ENCODE data around the gene FAM13C. TPM values are rescaled to one million over a fixed set of nuclear protein-coding genes. Genes with fewer than 3 reads are reported as not detected.

Gene FAM13C
- polyA plus RNA-seq, 3 donors from 2014 or later = not detected

DNA sequence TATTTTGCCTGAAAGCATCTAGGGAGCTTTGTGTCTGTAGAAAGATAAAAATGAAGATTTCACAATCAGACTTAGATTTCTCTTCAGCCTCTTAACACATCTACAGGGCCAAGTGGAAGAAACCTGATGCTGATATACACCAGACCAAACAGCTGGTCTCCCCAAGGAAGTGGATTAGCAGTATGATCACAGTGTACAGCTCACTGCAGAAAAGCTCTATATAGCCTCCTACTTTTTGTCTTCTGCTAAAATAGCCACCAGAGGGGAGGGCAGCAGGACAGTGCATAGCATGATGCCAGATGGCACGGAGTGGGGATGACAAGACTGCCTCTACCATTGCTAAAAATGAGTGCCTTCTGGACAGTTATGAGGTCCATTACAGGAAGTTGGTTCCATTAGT lies 16.0 kb downstream of the FAM13C start:
- Mint-ChIP-seq H3K9me3 (peaks cover 2 to 13% (median 6%) of the 10 kb centered on the region in 6 donors), H3K27me3 (ENCODE audit: low read depth in 3 of 3) (peaks cover 0 to 4% (median 0%) of the 10 kb centered on the region in 3 donors), H3K4me1 (no peaks in the 10 kb centered on the region), H3K36me3 (no peaks in the 10 kb centered on the region), H3K4me3 (no peak overlapping the region), H3K27ac (no peak overlapping the region)
- no peak for DNase-seq

- no peak for DNase-seq
- Mint-ChIP-seq H3K27me3 (ENCODE audit: low read depth in 3 of 3) (peaks cover 0 to 2% (median 1%) of the 10 kb centered on the region in 3 donors), H3K4me3 (no peak overlapping the region), H3K4me1 (no peaks in the 10 kb centered on the region), H3K27ac (no peak overlapping the region), H3K9me3 (peaks cover 2 to 17% (median 5%) of the 10 kb centered on the region in 6 donors), H3K36me3 (no peaks in the 10 kb centered on the region)
Measured at GRCh38 chr10:59342723-59343122, 19.6 kb downstream of the FAM13C start.

DNA sequence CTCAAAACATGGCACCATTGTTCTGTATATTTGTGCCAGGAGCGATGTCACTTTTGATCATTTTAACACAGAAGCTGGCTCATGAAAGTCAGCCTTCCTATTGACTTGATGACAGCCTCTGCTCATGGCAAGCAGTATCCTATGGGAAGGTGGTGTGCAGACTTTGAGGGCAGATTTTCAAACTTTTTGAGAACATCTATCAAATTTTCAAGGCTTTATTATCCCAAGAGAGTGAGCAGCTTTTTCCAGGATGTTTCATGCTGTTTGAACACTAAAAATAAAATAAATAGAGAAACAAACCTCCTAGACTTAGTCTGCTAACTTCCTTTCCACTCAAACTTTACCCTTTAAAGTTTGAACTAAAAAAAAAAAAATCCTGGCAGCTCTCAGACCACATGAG lies 20.3 kb downstream of the FAM13C start:
- Mint-ChIP-seq H3K27me3 (ENCODE audit: low read depth in 3 of 3) (peaks cover 0 to 2% (median 1%) of the 10 kb centered on the region in 3 donors), H3K36me3 (no peaks in the 10 kb centered on the region), H3K4me3 (no peak overlapping the region), H3K9me3 (peaks cover 2 to 17% (median 5%) of the 10 kb centered on the region in 6 donors), H3K4me1 (no peaks in the 10 kb centered on the region), H3K27ac (no peak overlapping the region)
- no peak for DNase-seq

- peaks cover 0 to 17% (median 6%) of the 10 kb centered on the region in 6 donors for H3K9me3 Mint-ChIP-seq
- no peak overlapping the region for H3K27ac Mint-ChIP-seq
- H3K4me1 Mint-ChIP-seq = no peaks in the 10 kb centered on the region
- H3K36me3 Mint-ChIP-seq = no peaks in the 10 kb centered on the region
- no peak for DNase-seq
- H3K4me3 Mint-ChIP-seq = no peak overlapping the region
- peaks cover 0 to 1% (median 0%) of the 10 kb centered on the region in 3 donors for H3K27me3 Mint-ChIP-seq (ENCODE audit: low read depth in 3 of 3)
Measured at GRCh38 chr10:59340285-59340684, 22.1 kb downstream of the FAM13C start.

DNA sequence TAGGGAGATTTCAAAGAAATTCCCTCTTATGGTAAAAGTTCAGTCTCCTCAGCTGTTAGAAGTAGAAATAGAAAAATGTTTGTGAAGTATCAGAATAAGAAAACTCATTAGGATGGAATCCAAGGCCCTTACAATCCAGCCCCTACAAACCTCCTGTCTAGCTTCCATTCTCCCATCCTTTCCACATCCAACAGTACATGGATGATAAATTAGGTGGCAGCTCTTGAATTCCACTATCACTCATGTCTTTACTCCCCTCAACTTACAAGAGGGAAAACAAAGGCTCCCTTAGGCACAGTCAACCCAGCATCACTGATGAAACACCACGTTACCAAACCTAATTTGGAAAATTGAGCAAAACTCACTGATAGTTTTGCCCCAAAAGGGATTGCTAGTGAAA lies 23.0 kb downstream of the FAM13C start:
- Mint-ChIP-seq H3K27me3 (ENCODE audit: low read depth in 3 of 3) (peaks cover 0 to 1% (median 0%) of the 10 kb centered on the region in 3 donors), H3K27ac (no peak overlapping the region), H3K4me3 (no peak overlapping the region), H3K36me3 (no peaks in the 10 kb centered on the region), H3K4me1 (no peaks in the 10 kb centered on the region), H3K9me3 (peaks cover 0 to 12% (median 5%) of the 10 kb centered on the region in 6 donors)
- DNase-seq = no peak

- Mint-ChIP-seq H3K36me3 (no peaks in the 10 kb centered on the region), H3K4me1 (no peaks in the 10 kb centered on the region), H3K27ac (no peak overlapping the region), H3K4me3 (no peak overlapping the region), H3K27me3 (ENCODE audit: low read depth in 3 of 3) (peaks cover 0 to 1% (median 0%) of the 10 kb centered on the region in 3 donors), H3K9me3 (peaks cover 0 to 6% (median 2%) of the 10 kb centered on the region in 6 donors)
- no peak for DNase-seq
Measured at GRCh38 chr10:59337201-59337652, 25.1 kb downstream of the FAM13C start.

GRCh38 chr10:59336632-59337031 lies 25.7 kb downstream of the FAM13C start:
- Mint-ChIP-seq H3K9me3 (peaks cover 0 to 6% (median 2%) of the 10 kb centered on the region in 6 donors), H3K27ac (no peak overlapping the region), H3K27me3 (ENCODE audit: low read depth in 3 of 3) (peaks cover 0 to 1% (median 0%) of the 10 kb centered on the region in 3 donors), H3K4me3 (no peak overlapping the region), H3K36me3 (no peaks in the 10 kb centered on the region), H3K4me1 (no peaks in the 10 kb centered on the region)
- DNase-seq = no peak

- H3K9me3 Mint-ChIP-seq = peaks cover 0 to 6% (median 0%) of the 10 kb centered on the region in 6 donors
- H3K27me3 Mint-ChIP-seq (ENCODE audit: low read depth in 3 of 3) = peaks cover 0 to 1% (median 0%) of the 10 kb centered on the region in 3 donors
- DNase-seq = no peak
- no peaks in the 10 kb centered on the region for H3K36me3 Mint-ChIP-seq
- no peak overlapping the region for H3K27ac Mint-ChIP-seq
- H3K4me3 Mint-ChIP-seq = no peak overlapping the region
- no peaks in the 10 kb centered on the region for H3K4me1 Mint-ChIP-seq
Measured at GRCh38 chr10:59335497-59335896, 26.9 kb downstream of the FAM13C start.

- Mint-ChIP-seq H3K27ac (no peak overlapping the region), H3K4me3 (no peak overlapping the region), H3K27me3 (ENCODE audit: low read depth in 3 of 3) (no peaks in the 10 kb centered on the region), H3K36me3 (no peaks in the 10 kb centered on the region), H3K4me1 (no peaks in the 10 kb centered on the region), H3K9me3 (peaks cover 0 to 6% (median 0%) of the 10 kb centered on the region in 6 donors)
- DNase-seq = no peak
Measured at GRCh38 chr10:59333701-59334100, 28.6 kb downstream of the FAM13C start.

GRCh38 chr10:59332581-59332980 lies 29.8 kb downstream of the FAM13C start:
- no peak for DNase-seq
- Mint-ChIP-seq H3K27ac (no peak overlapping the region), H3K27me3 (ENCODE audit: low read depth in 3 of 3) (no peaks in the 10 kb centered on the region), H3K36me3 (no peaks in the 10 kb centered on the region), H3K4me3 (no peak overlapping the region), H3K9me3 (peaks cover 0 to 4% (median 0%) of the 10 kb centered on the region in 6 donors), H3K4me1 (no peaks in the 10 kb centered on the region)

- Mint-ChIP-seq H3K27me3 (ENCODE audit: low read depth in 3 of 3) (no peaks in the 10 kb centered on the region), H3K9me3 (peaks cover 0 to 3% (median 0%) of the 10 kb centered on the region in 6 donors), H3K27ac (no peak overlapping the region), H3K36me3 (no peaks in the 10 kb centered on the region), H3K4me3 (no peak overlapping the region), H3K4me1 (no peaks in the 10 kb centered on the region)
- no peak for DNase-seq
Measured at GRCh38 chr10:59331661-59332060, 30.7 kb downstream of the FAM13C start.

DNA sequence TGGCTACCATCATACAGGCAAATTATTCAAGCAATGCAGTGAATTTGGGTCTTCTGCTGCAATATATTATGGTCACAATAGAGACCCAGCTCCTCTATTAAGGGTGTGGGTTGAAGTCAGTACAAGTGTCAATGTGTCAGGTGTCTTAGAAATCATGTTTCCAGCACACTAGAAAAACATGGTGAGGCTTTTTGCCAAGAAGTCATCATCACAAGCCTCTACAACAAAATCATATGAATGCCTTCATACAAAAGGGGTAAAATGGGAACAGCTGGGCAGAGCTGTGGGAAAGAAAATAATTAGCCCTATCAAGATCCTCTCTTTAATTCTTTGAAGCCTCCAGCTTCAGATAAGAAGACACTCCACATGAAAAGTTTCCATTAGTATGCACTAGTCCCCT lies 37.2 kb downstream of the FAM13C start:
- Mint-ChIP-seq H3K36me3 (no peaks in the 10 kb centered on the region), H3K27me3 (ENCODE audit: low read depth in 3 of 3) (no peaks in the 10 kb centered on the region), H3K4me3 (no peak overlapping the region), H3K27ac (no peak overlapping the region), H3K9me3 (peaks cover 0 to 8% (median 4%) of the 10 kb centered on the region in 6 donors), H3K4me1 (no peaks in the 10 kb centered on the region)
- no peak for DNase-seq

DNA sequence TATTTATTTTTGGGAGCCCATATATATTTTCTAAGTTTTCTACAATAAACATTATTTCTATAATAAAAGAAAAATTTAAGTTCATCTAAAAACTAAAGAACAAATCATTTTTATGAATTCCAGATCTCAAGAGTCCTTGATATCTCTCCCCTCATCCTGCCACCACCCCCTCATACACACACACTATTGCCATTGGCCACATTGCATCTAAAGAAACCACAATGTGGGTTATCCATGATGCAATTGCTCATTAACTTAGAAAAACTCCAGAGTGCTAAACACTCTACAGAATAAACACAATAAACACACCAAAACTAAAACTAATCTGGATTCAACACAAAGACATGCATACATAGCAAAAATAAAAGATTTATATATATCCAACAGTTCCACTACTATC lies 37.8 kb downstream of the FAM13C start:
- no peaks in the 10 kb centered on the region for H3K36me3 Mint-ChIP-seq
- no peak overlapping the region for H3K4me3 Mint-ChIP-seq
- no peaks in the 10 kb centered on the region for H3K27me3 Mint-ChIP-seq (ENCODE audit: low read depth in 3 of 3)
- H3K4me1 Mint-ChIP-seq = no peaks in the 10 kb centered on the region
- no peak for DNase-seq
- H3K9me3 Mint-ChIP-seq = peaks cover 0 to 9% (median 4%) of the 10 kb centered on the region in 6 donors
- H3K27ac Mint-ChIP-seq = no peak overlapping the region

- Mint-ChIP-seq H3K27ac (no peak overlapping the region), H3K9me3 (peaks cover 0 to 9% (median 4%) of the 10 kb centered on the region in 6 donors), H3K27me3 (ENCODE audit: low read depth in 3 of 3) (no peaks in the 10 kb centered on the region), H3K4me1 (no peaks in the 10 kb centered on the region), H3K4me3 (no peak overlapping the region), H3K36me3 (no peaks in the 10 kb centered on the region)
- DNase-seq = no peak
Measured at GRCh38 chr10:59323831-59324401, 38.4 kb downstream of the FAM13C start.

DNA sequence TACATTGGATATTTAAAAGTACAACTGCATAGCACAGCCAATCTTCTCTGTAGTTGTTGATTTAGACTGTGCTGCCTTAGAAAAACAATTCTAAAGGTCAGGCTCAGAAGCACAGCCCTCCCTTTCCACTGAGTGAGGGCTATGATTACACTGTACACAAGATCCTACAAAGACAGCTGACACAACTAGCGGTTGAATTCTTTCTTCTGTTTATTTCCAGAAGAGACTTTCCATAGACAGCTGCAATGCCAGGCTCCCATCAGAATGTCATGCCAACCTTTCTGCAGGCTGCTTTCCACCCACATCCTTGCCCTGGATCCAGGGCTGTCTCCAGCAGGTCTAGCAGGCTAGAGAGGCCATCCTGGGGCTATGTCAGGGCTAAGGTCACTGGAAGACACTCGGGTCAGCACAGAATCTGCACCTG lies 39.3 kb downstream of the FAM13C start:
- H3K27me3 Mint-ChIP-seq (ENCODE audit: low read depth in 3 of 3) = no peaks in the 10 kb centered on the region
- no peak overlapping the region for H3K27ac Mint-ChIP-seq
- H3K9me3 Mint-ChIP-seq = peaks cover 2 to 9% (median 4%) of the 10 kb centered on the region in 6 donors
- no peak overlapping the region for H3K4me3 Mint-ChIP-seq
- no peak for DNase-seq
- H3K4me1 Mint-ChIP-seq = no peaks in the 10 kb centered on the region
- no peaks in the 10 kb centered on the region for H3K36me3 Mint-ChIP-seq

Data from immature natural killer cell (primary cell).